ENCODE data around the gene UNC13A.

DNA sequence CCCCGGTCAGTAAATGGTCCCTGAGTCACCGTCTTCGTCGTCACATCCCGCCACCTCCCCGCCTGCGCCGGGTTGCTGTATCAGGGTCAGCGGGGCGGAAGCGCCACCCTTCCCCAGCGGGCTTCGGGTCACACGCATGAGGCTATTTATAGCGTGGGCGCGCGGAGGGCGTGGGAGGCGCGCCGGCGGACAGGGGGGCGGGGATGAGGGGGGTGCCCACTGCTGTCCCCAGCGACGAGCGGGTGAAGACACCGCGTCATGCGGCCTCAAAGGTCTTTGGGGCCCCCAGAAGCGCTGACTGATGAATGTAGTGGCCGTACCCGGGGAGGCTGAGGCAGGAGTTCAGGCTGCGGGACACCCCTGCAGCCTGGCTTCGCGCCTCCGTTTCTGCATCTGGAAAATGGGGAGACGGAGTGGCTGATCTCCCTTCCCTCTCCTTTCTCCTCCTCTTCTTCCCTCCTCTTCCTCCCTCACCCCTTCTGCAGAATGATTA, 7.9 kb downstream of the UNC13A start:
- TF ChIP-seq, protein P1, sequence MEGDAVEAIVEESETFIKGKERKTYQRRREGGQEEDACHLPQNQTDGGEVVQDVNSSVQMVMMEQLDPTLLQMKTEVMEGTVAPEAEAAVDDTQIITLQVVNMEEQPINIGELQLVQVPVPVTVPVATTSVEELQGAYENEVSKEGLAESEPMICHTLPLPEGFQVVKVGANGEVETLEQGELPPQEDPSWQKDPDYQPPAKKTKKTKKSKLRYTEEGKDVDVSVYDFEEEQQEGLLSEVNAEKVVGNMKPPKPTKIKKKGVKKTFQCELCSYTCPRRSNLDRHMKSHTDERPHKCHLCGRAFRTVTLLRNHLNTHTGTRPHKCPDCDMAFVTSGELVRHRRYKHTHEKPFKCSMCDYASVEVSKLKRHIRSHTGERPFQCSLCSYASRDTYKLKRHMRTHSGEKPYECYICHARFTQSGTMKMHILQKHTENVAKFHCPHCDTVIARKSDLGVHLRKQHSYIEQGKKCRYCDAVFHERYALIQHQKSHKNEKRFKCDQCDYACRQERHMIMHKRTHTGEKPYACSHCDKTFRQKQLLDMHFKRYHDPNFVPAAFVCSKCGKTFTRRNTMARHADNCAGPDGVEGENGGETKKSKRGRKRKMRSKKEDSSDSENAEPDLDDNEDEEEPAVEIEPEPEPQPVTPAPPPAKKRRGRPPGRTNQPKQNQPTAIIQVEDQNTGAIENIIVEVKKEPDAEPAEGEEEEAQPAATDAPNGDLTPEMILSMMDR (IDR thresholded peaks at IDR 0.05), result no peak
- TF ChIP-seq POLR2A (IDR thresholded peaks at IDR 0.05), result no peak
